Right atrium auricular region (tissue), 2 donors: Measurements from ENCODE around the gene RHNO1. TPM values are rescaled to one million over a fixed set of nuclear protein-coding genes. Genes with fewer than 3 reads are reported as not detected.

Source experiments
- DNase-seq: peaks from one replicate; pipeline ENCODE4 v3.0.0-alpha.2; 2019; ENCODE audit warnings: low spot score
- H3K27ac ChIP-seq, 2 donors: fragments of 200-600 bp; sonication (generic); 1 replicate in 1 of 2; 2 replicates in 1 of 2; pipeline ENCODE4 v1.5.1; 2016 to 2019
- H3K27me3 ChIP-seq, 2 donors: fragments of 200-600 bp; sonication (generic); one replicate each; pipeline versions ENCODE4 v1.5.1 to v1.6.0; 2017 to 2019
- H3K36me3 ChIP-seq: fragments of 200-600 bp; sonication (generic); one replicate; pipeline ENCODE4 v1.5.1; 2016
- H3K4me1 ChIP-seq, 2 donors: fragments of 200-600 bp; sonication (generic); one replicate each; pipeline versions ENCODE4 v1.5.1 to v1.6.0; 2017 to 2019
- H3K4me3 ChIP-seq, 2 donors: fragments of 200-600 bp; sonication (generic); 1 replicate in 1 of 2; 2 replicates in 1 of 2; pipeline ENCODE4 v1.5.1; 2017 to 2019; ENCODE audit warnings: mild to moderate bottlenecking in 1 of 2, moderate library complexity in 1 of 2
- H3K9me3 ChIP-seq, 2 donors: fragments of 200-600 bp; sonication (generic); one replicate each; pipeline ENCODE4 v1.5.1; 2019
- CTCF ChIP-seq, 2 donors: fragments of 200-600 bp; sonication (generic); IDR thresholded peaks; one replicate each; pipeline ENCODE4 v1.5.1; 2019; ENCODE audit warnings: antibody characterized with exemption in 2 of 2
- total RNA-seq, 2 donors: library from RNA; depleted of rRNA; stranded (reverse); fragments of >200 nt; gene quantifications; one replicate each; pipeline ENCODE4 v1.1.0, GENCODE V29; 2016

The RHNO1 gene
- total RNA-seq, 2 donors from 2014 or later, result 6.2 to 11.5 TPM

- no peak for TF ChIP-seq CTCF (IDR thresholded peaks at IDR 0.05)
- no peaks in the 10 kb centered on the region for H3K9me3 ChIP-seq
- H3K27ac ChIP-seq, result peak overlapping the region; percentile 16 to 29
- no peak for DNase-seq
- peaks cover 0 to 11% of the 10 kb centered on the region in 2 donors for H3K4me1 ChIP-seq
- H3K36me3 ChIP-seq, result peaks cover 8% of the 10 kb centered on the region
- H3K4me3 ChIP-seq, result no peak overlapping the region
- no peaks in the 10 kb centered on the region for H3K27me3 ChIP-seq
Measured at GRCh38 chr12:2844786-2845185, 32.2 kb upstream of the RHNO1 start.

GRCh38 chr12:2845280-2845679 is 31.7 kb upstream of the RHNO1 start:
- peak overlapping the region; percentile 16 to 29 for H3K27ac ChIP-seq
- H3K4me1 ChIP-seq, result peaks cover 0 to 11% of the 10 kb centered on the region in 2 donors
- peaks cover 8% of the 10 kb centered on the region for H3K36me3 ChIP-seq
- no peaks in the 10 kb centered on the region for H3K9me3 ChIP-seq
- TF ChIP-seq CTCF (IDR thresholded peaks at IDR 0.05), result no peak
- H3K4me3 ChIP-seq, result no peak overlapping the region
- H3K27me3 ChIP-seq, result no peaks in the 10 kb centered on the region
- no peak for DNase-seq

GRCh38 chr12:2851931-2852330 is 25.1 kb upstream of the RHNO1 start:
- TF ChIP-seq CTCF (IDR thresholded peaks at IDR 0.05), result no peak
- H3K9me3 ChIP-seq, result no peaks in the 10 kb centered on the region
- peaks cover 8% of the 10 kb centered on the region for H3K36me3 ChIP-seq
- no peaks in the 10 kb centered on the region for H3K27me3 ChIP-seq
- H3K4me3 ChIP-seq, result no peak overlapping the region
- H3K27ac ChIP-seq, result no peak overlapping the region
- no peak for DNase-seq
- peaks cover 0 to 4% of the 10 kb centered on the region in 2 donors for H3K4me1 ChIP-seq

- Histone ChIP-seq H3K4me1 (peaks cover 0 to 7% of the 10 kb centered on the region in 2 donors), H3K27ac (no peak overlapping the region), H3K9me3 (no peaks in the 10 kb centered on the region), H3K36me3 (no peaks in the 10 kb centered on the region), H3K4me3 (no peak overlapping the region), H3K27me3 (no peaks in the 10 kb centered on the region)
- peak; percentile 79 to 88 for TF ChIP-seq CTCF (IDR thresholded peaks at IDR 0.05)
- DNase-seq, result peak; percentile 83
Measured at GRCh38 chr12:2853626-2854025, 23.4 kb upstream of the RHNO1 start.

- peaks cover 0 to 9% of the 10 kb centered on the region in 2 donors for H3K4me1 ChIP-seq
- H3K27me3 ChIP-seq, result no peaks in the 10 kb centered on the region
- no peak overlapping the region for H3K4me3 ChIP-seq
- DNase-seq, result no peak
- TF ChIP-seq CTCF (IDR thresholded peaks at IDR 0.05), result no peak
- H3K9me3 ChIP-seq, result no peaks in the 10 kb centered on the region
- no peak overlapping the region for H3K27ac ChIP-seq
- H3K36me3 ChIP-seq, result no peaks in the 10 kb centered on the region
Measured at GRCh38 chr12:2854669-2855453, 22.2 kb upstream of the RHNO1 start.

GRCh38 chr12:2855546-2855945 is 21.5 kb upstream of the RHNO1 start:
- Histone ChIP-seq H3K4me3 (no peak overlapping the region), H3K27me3 (no peaks in the 10 kb centered on the region), H3K9me3 (no peaks in the 10 kb centered on the region), H3K36me3 (no peaks in the 10 kb centered on the region), H3K4me1 (peaks cover 0 to 9% of the 10 kb centered on the region in 2 donors), H3K27ac (no peak overlapping the region)
- no peak for TF ChIP-seq CTCF (IDR thresholded peaks at IDR 0.05)
- DNase-seq, result no peak
